Left lung (tissue), 10 donors: ENCODE measurements around the gene LTBP1. TPM values are rescaled to one million over a fixed set of nuclear protein-coding genes. Genes with fewer than 3 reads are reported as not detected.

Experiments
- ATAC-seq: fragments of 200-7000 bp; cut with Tn5 transposase; one replicate; pipeline ENCODE4 v1.9.1; 2020; ENCODE audit warnings: moderate library complexity
- DNase-seq, 4 donors: peaks; one replicate each; pipeline ENCODE4 v3.0.0-alpha.2; 2013 to 2020
- H3K27ac ChIP-seq, 2 donors: fragments of 200-600 bp; sonication (generic) in 1 of 2; one replicate each; pipeline versions ENCODE4 v1.5.0 to v1.8.0; 2020 to 2021
- H3K27me3 ChIP-seq, 2 donors: fragments of 200-600 bp; sonication (generic) in 1 of 2; one replicate each; pipeline versions ENCODE4 v1.5.0 to v1.8.0; 2020 to 2021
- H3K36me3 ChIP-seq, 2 donors: fragments of 200-600 bp; sonication (generic) in 1 of 2; one replicate each; pipeline versions ENCODE4 v1.5.0 to v1.8.0; 2020 to 2021
- H3K4me1 ChIP-seq, 2 donors: fragments of 200-600 bp; one replicate each; pipeline ENCODE4 v1.8.0; 2021
- H3K4me3 ChIP-seq, 2 donors: fragments of 200-600 bp; sonication (generic) in 1 of 2; one replicate each; pipeline versions ENCODE4 v1.5.0 to v1.8.0; 2020 to 2021; ENCODE audit warnings: mild to moderate bottlenecking in 1 of 2
- H3K9me3 ChIP-seq, 2 donors: fragments of 200-600 bp; sonication (generic) in 1 of 2; one replicate each; pipeline versions ENCODE4 v1.5.0 to v1.8.0; 2020 to 2021
- CTCF ChIP-seq, 2 donors: fragments of 200-600 bp; sonication (generic) in 1 of 2; IDR thresholded peaks; one replicate each; pipeline versions ENCODE4 v1.5.0 to v1.8.0; 2021; ENCODE audit warnings: antibody characterized with exemption in 2 of 2
- intact Hi-C, 2 donors: fragments of 100-400 bp; cut with DNase I; formaldehyde crosslinking; loops; one replicate each; pipeline versions ENCODE4 v1.11.2 to v1.14.2; 2022
- polyA plus RNA-seq, 6 donors: library from polyadenylated mRNA; unstranded; fragments of 120-200 nt; gene quantifications; one replicate each; pipeline ENCODE4 v1.2.1, GENCODE V29; 2013; ENCODE audit not compliant: insufficient read length in 6 of 6
- total RNA-seq, 2 donors: library from RNA; stranded (reverse); fragmentation: NEBNext Ultra II Directional; extraction: Animal tissue kit (Norgen Biotek cat#: 25700); gene quantifications; one replicate each; pipeline ENCODE4 v1.2.1, GENCODE V29; 2021
- donor health status: DM: no; HTN: yes; CAD: no.
- donor health status: DM: no; HTN: no; CAD: no.

Gene LTBP1
- total and polyA plus RNA-seq, 8 donors = 35.4 to 81.2 (median 50.9) TPM

GRCh38 chr2:33123216-33123615, 176.5 kb downstream of the LTBP1 start:
- no peak for ATAC-seq
- no peaks in the 10 kb centered on the region for H3K9me3 ChIP-seq
- intact Hi-C loops = no loop called here
- no peak for DNase-seq
- TF ChIP-seq CTCF (IDR thresholded peaks at IDR 0.05) = no peak
- no peaks in the 10 kb centered on the region for H3K4me1 ChIP-seq
- no peaks in the 10 kb centered on the region for H3K27me3 ChIP-seq
- H3K27ac ChIP-seq = no peak overlapping the region
- H3K36me3 ChIP-seq = no peaks in the 10 kb centered on the region
- H3K4me3 ChIP-seq = no peak overlapping the region

DNA sequence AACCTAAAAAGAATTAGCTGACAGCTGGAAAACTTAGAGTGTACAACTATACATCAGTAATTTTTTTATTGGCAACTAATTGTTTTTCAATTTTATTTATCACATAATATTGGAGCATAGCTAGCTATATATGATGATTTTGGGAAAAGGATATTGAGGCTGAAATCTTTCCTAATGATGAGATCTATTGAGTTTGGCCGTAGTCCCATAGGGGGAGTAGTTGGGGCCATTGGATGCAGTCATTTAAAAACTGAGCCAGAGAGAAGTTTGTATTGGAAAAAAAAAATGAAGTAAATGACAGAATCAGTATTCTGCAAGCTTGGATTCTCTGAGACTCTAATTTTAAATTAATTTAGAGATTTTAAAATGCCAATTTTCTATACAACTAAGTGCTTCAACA, 179.8 kb downstream of the LTBP1 start:
- Histone ChIP-seq H3K4me3 (no peak overlapping the region), H3K9me3 (no peaks in the 10 kb centered on the region), H3K27ac (no peak overlapping the region), H3K27me3 (no peaks in the 10 kb centered on the region), H3K4me1 (peaks cover 0 to 12% of the 10 kb centered on the region in 2 donors), H3K36me3 (no peaks in the 10 kb centered on the region)
- intact Hi-C loops = no loop called here
- no peak for TF ChIP-seq CTCF (IDR thresholded peaks at IDR 0.05)
- DNase-seq = no peak
- ATAC-seq = no peak

DNA sequence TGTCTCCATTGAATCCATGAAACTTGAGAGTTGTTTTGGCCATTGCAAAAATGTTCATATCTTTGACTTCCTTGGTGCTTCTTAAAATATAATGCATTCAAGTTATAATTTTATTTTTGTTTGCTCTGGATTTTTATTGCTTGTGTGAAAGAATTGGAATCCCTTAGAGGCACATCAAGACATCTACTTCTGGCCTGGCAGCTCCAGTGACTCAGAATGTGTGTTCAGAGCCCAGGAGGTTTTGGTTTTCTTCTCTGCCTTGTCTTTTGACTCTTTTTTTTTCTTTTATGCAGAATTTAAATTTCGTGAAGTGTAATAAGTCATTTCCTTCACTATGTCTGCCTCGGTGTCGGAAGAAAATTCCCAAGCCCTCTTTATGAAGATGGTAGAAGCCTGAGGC, 180.2 kb downstream of the LTBP1 start:
- no peak for TF ChIP-seq CTCF (IDR thresholded peaks at IDR 0.05)
- H3K27ac ChIP-seq = no peak overlapping the region
- H3K4me1 ChIP-seq = peaks cover 0 to 12% of the 10 kb centered on the region in 2 donors
- no peak overlapping the region for H3K4me3 ChIP-seq
- H3K36me3 ChIP-seq = no peaks in the 10 kb centered on the region
- intact Hi-C loops = no loop called here
- ATAC-seq (no peak), DNase-seq (no peak)
- no peaks in the 10 kb centered on the region for H3K27me3 ChIP-seq
- no peaks in the 10 kb centered on the region for H3K9me3 ChIP-seq

DNA sequence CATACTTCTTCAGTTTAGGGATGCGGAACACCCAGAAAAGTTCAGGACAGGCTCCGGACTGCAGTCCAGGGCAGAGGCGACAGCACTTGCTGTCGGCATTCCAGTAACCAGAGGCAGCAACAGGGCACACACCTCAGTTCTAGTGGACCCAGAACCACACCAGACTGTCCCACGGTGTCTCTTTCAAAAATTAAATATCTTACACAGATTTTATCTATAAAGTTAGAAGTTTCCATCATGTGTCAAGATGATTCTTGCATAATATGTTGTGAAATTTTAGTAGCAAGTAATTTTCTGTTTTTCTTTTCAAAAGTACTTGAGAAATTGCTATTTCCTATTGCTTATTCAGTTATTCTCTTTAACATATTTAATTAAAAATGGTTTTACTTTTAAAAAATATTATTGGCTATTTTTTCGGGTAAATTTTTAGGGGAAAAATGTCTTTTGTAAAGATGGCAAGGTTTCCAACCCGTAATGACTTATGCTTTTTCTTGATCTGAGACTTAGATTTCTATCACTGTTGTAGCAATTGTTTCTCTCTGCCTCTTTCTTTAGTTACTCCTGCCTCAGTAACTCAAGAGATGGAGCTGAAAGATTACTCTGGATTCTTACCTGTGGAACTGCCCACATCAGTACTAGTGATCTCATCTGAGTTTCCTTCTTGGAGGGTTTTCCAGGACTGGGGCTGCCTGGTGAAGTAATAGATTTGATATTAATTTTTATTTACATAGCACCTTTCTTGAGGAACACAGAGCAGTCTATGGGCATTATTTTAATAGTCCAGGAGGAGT, 182.7 kb downstream of the LTBP1 start:
- peaks cover 9 to 23% of the 10 kb centered on the region in 2 donors for H3K4me1 ChIP-seq
- no peak overlapping the region for H3K27ac ChIP-seq
- no peak overlapping the region for H3K4me3 ChIP-seq
- intact Hi-C loops = no loop called here
- no peaks in the 10 kb centered on the region for H3K36me3 ChIP-seq
- H3K27me3 ChIP-seq = no peaks in the 10 kb centered on the region
- DNase-seq = peak in 1 of 4 donors; percentile 27
- H3K9me3 ChIP-seq = no peaks in the 10 kb centered on the region
- ATAC-seq = no peak
- no peak for TF ChIP-seq CTCF (IDR thresholded peaks at IDR 0.05)

DNA sequence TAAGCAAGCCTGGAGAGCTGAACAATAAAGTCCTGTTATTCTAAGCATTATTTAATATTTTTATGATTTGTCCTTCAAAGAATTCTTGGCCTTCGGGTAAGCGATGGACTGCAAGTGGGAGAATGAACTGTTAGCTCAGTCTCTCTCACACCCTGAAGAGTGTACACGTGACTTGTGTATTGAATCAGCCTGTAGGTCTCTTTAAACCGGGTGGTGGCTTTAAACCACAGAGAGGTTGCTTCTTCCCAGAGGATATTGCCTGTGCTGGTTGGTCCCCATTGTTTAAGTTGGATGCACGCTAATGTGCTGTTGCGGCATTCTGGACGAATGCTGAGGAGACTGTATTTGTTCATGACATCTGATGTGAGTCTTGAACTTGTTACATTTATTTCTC, 183.3 kb downstream of the LTBP1 start:
- no peak overlapping the region for H3K4me3 ChIP-seq
- peaks cover 9 to 25% of the 10 kb centered on the region in 2 donors for H3K4me1 ChIP-seq
- ATAC-seq (no peak), DNase-seq (no peak)
- no peaks in the 10 kb centered on the region for H3K27me3 ChIP-seq
- no peaks in the 10 kb centered on the region for H3K36me3 ChIP-seq
- H3K27ac ChIP-seq = no peak overlapping the region
- TF ChIP-seq CTCF (IDR thresholded peaks at IDR 0.05) = no peak
- intact Hi-C loops = no loop called here
- H3K9me3 ChIP-seq = no peaks in the 10 kb centered on the region
